CD4-positive, alpha-beta T cell treated with Interleukin-15 for 4 hours (primary cell): ENCODE data around the gene SEMA3B.
"Not testable (repeated sequence)": the region's sequence is repeated elsewhere in the genome, so short reads cannot be mapped to it uniquely, and the experiment has no call there.

Experiments used
- DNase-seq: peaks from one replicate; pipeline ENCODE4 v3.0.0-alpha.2; 2020; ENCODE audit warnings: low spot score

The SEMA3B gene

GRCh38 chr3:50258979-50259378 lies 10.0 kb upstream of the SEMA3B start:
- no peak for DNase-seq

GRCh38 chr3:50259432-50260026 lies 9.4 kb upstream of the SEMA3B start:
- DNase-seq: no peak

GRCh38 chr3:50260027-50260941 lies 8.7 kb upstream of the SEMA3B start:
- peak; percentile 82 for DNase-seq

GRCh38 chr3:50260942-50261441 lies 8.0 kb upstream of the SEMA3B start:
- DNase-seq: no peak

- DNase-seq: no peak
These were observed 7.4 kb upstream of the SEMA3B start for GRCh38 chr3:50261505-50261904.

GRCh38 chr3:50262200-50262599 lies 6.7 kb upstream of the SEMA3B start:
- not testable (repeated sequence) for DNase-seq

- DNase-seq: no peak
These were observed 6.2 kb upstream of the SEMA3B start for GRCh38 chr3:50262778-50263177.

GRCh38 chr3:50263478-50264382 lies 5.2 kb upstream of the SEMA3B start:
- DNase-seq: no peak

GRCh38 chr3:50264383-50264963 lies 4.5 kb upstream of the SEMA3B start:
- no peak for DNase-seq

GRCh38 chr3:50264964-50265485 lies 3.9 kb upstream of the SEMA3B start:
- DNase-seq: no peak

GRCh38 chr3:50265571-50265970 lies 3.4 kb upstream of the SEMA3B start:
- no peak for DNase-seq

- DNase-seq: no peak
These were observed 2.9 kb upstream of the SEMA3B start for GRCh38 chr3:50266017-50266416.

GRCh38 chr3:50266836-50267235 lies 2.1 kb upstream of the SEMA3B start:
- no peak for DNase-seq

- DNase-seq: no peak
These were observed 1.6 kb upstream of the SEMA3B start for GRCh38 chr3:50267280-50267913.

- no peak for DNase-seq
These were observed 671 bp upstream of the SEMA3B start for GRCh38 chr3:50268276-50268675.

GRCh38 chr3:50269460-50269859 lies 513 bp downstream of the SEMA3B start:
- DNase-seq: no peak

- DNase-seq: no peak
These were observed 1.0 kb downstream of the SEMA3B start for GRCh38 chr3:50269977-50270413.

GRCh38 chr3:50270422-50271224 lies 1.7 kb downstream of the SEMA3B start:
- DNase-seq: no peak

- DNase-seq: no peak
These were observed 2.5 kb downstream of the SEMA3B start for GRCh38 chr3:50271314-50271936.

GRCh38 chr3:50272538-50272910 lies 3.6 kb downstream of the SEMA3B start:
- DNase-seq: not testable (repeated sequence)
